Activated gamma-delta T cell treated with anti-CD3 and anti-CD28 coated beads, Interleukin-2, amount 50 U/mL, for 16 hours (primary cell): ENCODE measurements around the gene KRTAP26-1.

Experiments used
- DNase-seq: peaks from one replicate; pipeline ENCODE4 v3.0.0-alpha.2; 2020; ENCODE audit warnings: low read depth

The KRTAP26-1 gene

GRCh38 chr21:30320215-30320614, at the start of gene KRTAP26-1:
Gene KRTAP26-1 (minus strand): TSS chr21:30320315. CDS start chr21:30320035, 280 bp downstream.
- no peak for DNase-seq

- no peak for DNase-seq
These were observed 35.8 kb upstream of the KRTAP26-1 start for GRCh38 chr21:30355906-30356305.

GRCh38 chr21:30354308-30355005, 34.3 kb upstream of the KRTAP26-1 start:
- DNase-seq: no peak

GRCh38 chr21:30351534-30351933, 31.4 kb upstream of the KRTAP26-1 start:
- DNase-seq: no peak

- no peak for DNase-seq
These were observed 29.5 kb upstream of the KRTAP26-1 start for GRCh38 chr21:30349572-30349971.

- no peak for DNase-seq
These were observed 28.4 kb upstream of the KRTAP26-1 start, which contains the start of gene KRTAP23-1 for GRCh38 chr21:30348506-30348905. Gene KRTAP23-1 (minus strand): TSS chr21:30348606. CDS start chr21:30348606, 0 bp downstream.

- DNase-seq: no peak
These were observed 24.9 kb upstream of the KRTAP26-1 start for GRCh38 chr21:30345014-30345413.

GRCh38 chr21:30340714-30341573, 20.8 kb upstream of the KRTAP26-1 start:
- DNase-seq: no peak

GRCh38 chr21:30338717-30339116, 18.6 kb upstream of the KRTAP26-1 start:
- DNase-seq: no peak

GRCh38 chr21:30337772-30338171, 17.7 kb upstream of the KRTAP26-1 start:
- no peak for DNase-seq

- no peak for DNase-seq
These were observed 17.2 kb upstream of the KRTAP26-1 start, which contains the start of gene KRTAP27-1 for GRCh38 chr21:30337276-30337744. Gene KRTAP27-1 (minus strand): TSS chr21:30337694. CDS start chr21:30337668, 26 bp downstream.

- DNase-seq: no peak
These were observed 16.5 kb upstream of the KRTAP26-1 start for GRCh38 chr21:30336596-30336995.

GRCh38 chr21:30333736-30334135, 13.6 kb upstream of the KRTAP26-1 start:
- DNase-seq: no peak

- no peak for DNase-seq
These were observed 12.6 kb upstream of the KRTAP26-1 start for GRCh38 chr21:30332681-30333080.

GRCh38 chr21:30329203-30329875, 9.2 kb upstream of the KRTAP26-1 start:
- DNase-seq: no peak

GRCh38 chr21:30326390-30326789, 6.3 kb upstream of the KRTAP26-1 start:
- no peak for DNase-seq

- DNase-seq: no peak
These were observed 4.4 kb downstream of the KRTAP26-1 start for GRCh38 chr21:30315701-30316100.

GRCh38 chr21:30306884-30307283, 13.2 kb downstream of the KRTAP26-1 start:
- DNase-seq: no peak

- no peak for DNase-seq
These were observed 15.0 kb downstream of the KRTAP26-1 start for GRCh38 chr21:30305136-30305535.

- DNase-seq: no peak
These were observed 30.9 kb downstream of the KRTAP26-1 start, which contains the start of gene KRTAP25-1 for GRCh38 chr21:30289215-30289614. Gene KRTAP25-1 (minus strand): TSS chr21:30289514. CDS start chr21:30289490, 24 bp downstream.

GRCh38 chr21:30282850-30283249, 37.3 kb downstream of the KRTAP26-1 start, which contains the start of gene KRTAP24-1:
Gene KRTAP24-1 (minus strand): TSS chr21:30282950. CDS start chr21:30282932, 18 bp downstream.
- no peak for DNase-seq

GRCh38 chr21:30271611-30272010, 48.5 kb downstream of the KRTAP26-1 start:
- no peak for DNase-seq
